HFF-Myc (cell line): Measurements from ENCODE around the gene MYO1G.
"Not testable (repeated sequence)": the region's sequence is repeated elsewhere in the genome, so short reads cannot be mapped to it uniquely, and the experiment has no call there.

Experiments
- DNase-seq: peaks from one replicate; pipeline ENCODE4 v3.0.0-alpha.2; 2011; ENCODE audit warnings: low read depth; ENCODE audit errors: extremely low read depth
- H3K4me3 ChIP-seq: replicated peaks from 2 replicates; pipeline ENCODE4 v1.5.1; 2011; ENCODE audit warnings: low read depth, mild to moderate bottlenecking, control low read depth, low read length
- CTCF ChIP-seq: IDR thresholded peaks from 2 replicates; pipeline ENCODE4 v1.5.1; 2012; ENCODE audit warnings: mild to moderate bottlenecking, low read depth, low read length, control low read depth; ENCODE audit errors: missing control alignments

Gene MYO1G

GRCh38 chr7:44935583-44935982, 43.2 kb downstream of the MYO1G start:
- no peak for DNase-seq
- TF ChIP-seq CTCF: no peak
- no peak overlapping the region for H3K4me3 ChIP-seq

- H3K4me3 ChIP-seq: no peak overlapping the region
- DNase-seq: no peak
- no peak for TF ChIP-seq CTCF
Observed at GRCh38 chr7:44935016-44935415, 43.8 kb downstream of the MYO1G start.

- DNase-seq, H3K4me3 ChIP-seq: not testable (repeated sequence)
Observed at GRCh38 chr7:44934510-44934909, 44.3 kb downstream of the MYO1G start.

GRCh38 chr7:44930921-44931320, 47.9 kb downstream of the MYO1G start:
- DNase-seq: no peak
- no peak for TF ChIP-seq CTCF
- H3K4me3 ChIP-seq: no peak overlapping the region

- DNase-seq: no peak
- TF ChIP-seq CTCF: no peak
- H3K4me3 ChIP-seq: no peak overlapping the region
Observed at GRCh38 chr7:44922351-44922694, 56.5 kb downstream of the MYO1G start.

GRCh38 chr7:44921607-44922350, 57.0 kb downstream of the MYO1G start:
- no peak overlapping the region for H3K4me3 ChIP-seq
- peak; percentile 85 for TF ChIP-seq CTCF
- peak; percentile 25 for DNase-seq

GRCh38 chr7:44920119-44920518, 58.7 kb downstream of the MYO1G start:
- TF ChIP-seq CTCF: no peak
- H3K4me3 ChIP-seq: no peak overlapping the region
- DNase-seq: no peak
